HepG2 (cell line): ENCODE data around the gene PANX1. TPM values are rescaled to one million over a fixed set of nuclear protein-coding genes. Genes with fewer than 3 reads are reported as not detected.

Source experiments
- ATAC-seq: fragments of 200-7000 bp; cut with Tn5 transposase; 3 replicates; pipeline ENCODE4 v1.9.1; 2020; ENCODE audit warnings: mild to moderate bottlenecking, moderate library complexity
- BruUV-seq: library from RNA; stranded (reverse); fragments of 400-500 nt; replicated peaks from 2 replicates; lab custom pipeline; 2021; lab: Mats Ljungman, UMichigan
- CTCF ChIA-PET: fragments of 300-600 bp; formaldehyde crosslinking; extraction: SDS; loops from one replicate; lab custom pipeline; 2021; ENCODE audit warnings: low total read pairs, inconsistent platforms, low intra/inter-chr PET ratio; lab: Yijun Ruan, JAX
- POLR2A ChIA-PET: fragments of 350-600 bp; sonication (Branson Sonifier 250); formaldehyde crosslinking; loops from one replicate; lab custom pipeline; 2020; ENCODE audit warnings: antibody characterized with exemption, inconsistent platforms; lab: Yijun Ruan, JAX
- DNase-seq: peaks from one replicate; pipeline ENCODE4 v3.0.0-alpha.2; 2015; ENCODE audit warnings: low spot score
- FAIRE-seq: peaks from 3 replicates; lab custom pipeline; 2011; peaks lifted over from hg19 to GRCh38; lab: Jason Lieb, UNC
- H2AFZ ChIP-seq: one replicate; pipeline ENCODE4 v1.6.1; 2011; ENCODE audit warnings: low read length, inconsistent platforms
- H3K27ac ChIP-seq: fragments of 300-600 bp; 3 replicates; pipeline ENCODE4 v1.8.0; 2011; ENCODE audit warnings: mixed run types, mild to moderate bottlenecking, mixed read lengths, low read length, inconsistent platforms; ENCODE audit not compliant: insufficient read depth; ENCODE audit errors: extremely low read length
- H3K27me3 ChIP-seq, 2 experiments: fragments of 200-600 bp in 1 of 2; 2 replicates in 1 of 2; 3 replicates in 1 of 2; pipeline versions ENCODE4 v1.6.0 to v1.8.0; 2011; ENCODE audit warnings: low read length in 2 of 2, mild to moderate bottlenecking in 2 of 2, moderate library complexity in 2 of 2, inconsistent platforms in 1 of 2; ENCODE audit not compliant: insufficient read depth in 2 of 2, control insufficient read depth in 1 of 2
- H3K36me3 ChIP-seq, 2 experiments: fragments of 200-600 bp in 1 of 2; replicated peaks in 1 of 2; 2 replicates in 1 of 2; 3 replicates in 1 of 2; pipeline versions ENCODE4 v1.5.1 to v1.8.0; 2011; ENCODE audit warnings: low read length in 2 of 2, inconsistent platforms in 1 of 2; ENCODE audit not compliant: insufficient read depth in 2 of 2, control insufficient read depth in 1 of 2
- H3K4me1 ChIP-seq: 2 replicates; pipeline ENCODE4 v1.5.1; 2012; ENCODE audit warnings: low read length, inconsistent platforms; ENCODE audit not compliant: insufficient read depth
- H3K4me2 ChIP-seq: 2 replicates; pipeline ENCODE4 v1.6.0; 2011; ENCODE audit warnings: low read depth, low read length, inconsistent platforms
- H3K4me3 ChIP-seq, 3 experiments: fragments of 200-600 bp in 1 of 3; sonication (generic), shearing (Covaris generic) in 1 of 3; replicated peaks in 1 of 3; 2 replicates each; pipeline ENCODE4 v1.5.1; 2011 to 2016; ENCODE audit warnings: low read length in 3 of 3, inconsistent platforms in 2 of 3, low read depth in 2 of 3, mild to moderate bottlenecking in 2 of 3, control low read depth in 1 of 3, mixed read lengths in 1 of 3; ENCODE audit not compliant: insufficient read depth in 1 of 3
- H3K79me2 ChIP-seq: one replicate; pipeline ENCODE4 v1.6.1; 2011; ENCODE audit warnings: low read length, inconsistent platforms; ENCODE audit not compliant: insufficient read depth
- H3K9ac ChIP-seq: 2 replicates; pipeline ENCODE4 v1.6.0; 2011; ENCODE audit warnings: mild to moderate bottlenecking, low read depth, low read length, inconsistent platforms; ENCODE audit not compliant: insufficient read depth
- H3K9me3 ChIP-seq: 2 replicates; pipeline ENCODE4 v1.5.1; 2012; ENCODE audit warnings: mild to moderate bottlenecking, low read length
- H4K20me1 ChIP-seq: 2 replicates; pipeline ENCODE4 v1.6.0; 2011; ENCODE audit warnings: inconsistent platforms, mild to moderate bottlenecking, low read length, moderate library complexity; ENCODE audit not compliant: insufficient read depth
- CCAR2 ChIP-seq: fragments of 200-400 bp; formaldehyde crosslinking; optimal IDR thresholded peaks from 2 replicates; pipeline ENCODE3; 2018; ENCODE audit warnings: low read depth, mild to moderate bottlenecking, low read length, moderate library complexity
- FOXK1 ChIP-seq: sonication (generic); formaldehyde crosslinking; IDR thresholded peaks from 2 replicates; pipeline ENCODE4 v1.4.0; 2020; ENCODE audit warnings: low read depth, missing genetic modification reagents, borderline replicate concordance
- GPN1 ChIP-seq: sonication (generic); formaldehyde crosslinking; IDR thresholded peaks from 2 replicates; pipeline ENCODE4 v1.5.1; 2020; ENCODE audit warnings: missing genetic modification reagents, borderline replicate concordance
- KLF12 ChIP-seq: sonication (generic); formaldehyde crosslinking; IDR thresholded peaks from 2 replicates; pipeline ENCODE4 v1.4.0; 2020; ENCODE audit warnings: missing genetic modification reagents, borderline replicate concordance
- MTERF4 ChIP-seq: sonication (generic); formaldehyde crosslinking; IDR thresholded peaks from 2 replicates; pipeline ENCODE4 v1.8.0; 2023; ENCODE audit warnings: mild to moderate bottlenecking, missing genetic modification reagents
- NR2F6 ChIP-seq, 2 experiments: IDR thresholded peaks; 2 replicates each; pipeline ENCODE4 v1.6.1; 2016; ENCODE audit warnings: antibody characterized with exemption in 1 of 2, mild to moderate bottlenecking in 1 of 2
- YEATS2 ChIP-seq: sonication (generic); formaldehyde crosslinking; IDR thresholded peaks from 2 replicates; pipeline ENCODE4 v1.4.0; 2020; ENCODE audit warnings: missing genetic modification reagents, borderline replicate concordance
- ZNF567 ChIP-seq: sonication (generic); formaldehyde crosslinking; IDR thresholded peaks from 2 replicates; pipeline ENCODE4 v1.8.1; 2023; ENCODE audit warnings: mild to moderate bottlenecking, missing genetic modification reagents, borderline replicate concordance
- WGBS: methylation state at CpG from one replicate; pipeline ENCODE4 v1.1.6; 2017; ENCODE audit warnings: low lambda C conversion rate; 5-methylcytosine and 5-hydroxymethylcytosine counted together
- in situ Hi-C: cut with HindIII; loops from 2 replicates; pipeline ENCODE4 v1.10.0; 2017; ENCODE audit warnings: low pct_unique_long_range_greater_than_20kb; ENCODE audit not compliant: extremely low pct_ligation_motif_present
- intact Hi-C: fragments of 100-400 bp; cut with micrococcal nuclease; formaldehyde crosslinking; loops from one replicate; pipeline ENCODE4 v1.10.0; 2022; ENCODE audit not compliant: unreplicated experiment
- polyA plus RNA-seq, 8 experiments: library from polyadenylated mRNA; depleted of rRNA in 3 of 8; stranded (reverse) in 7 of 8; unstranded in 1 of 8; fragments of >200 nt; fragmentation: Illumina TruSeq in 4 of 8; extraction: Trizol in 4 of 8; gene quantifications; 2 replicates each; pipeline versions ENCODE4 v1.2.1 to v1.2.3, GENCODE V29; 2011 to 2016; ENCODE audit warnings: low read depth in 4 of 8, missing spikeins in 1 of 8, mixed read lengths in 1 of 8; ENCODE audit not compliant: insufficient read depth in 1 of 8
- total RNA-seq, 5 experiments: library from RNA; depleted of rRNA; stranded (reverse); fragments of >200 nt; fragmentation: Illumina TruSeq; extraction: Trizol; gene quantifications; 2 replicates each; pipeline ENCODE4 v1.2.3, GENCODE V29; 2016; ENCODE audit warnings: low read depth in 1 of 5
- TF ChIP-seq, protein P1 (sequence below): sonication (generic); formaldehyde crosslinking; IDR thresholded peaks from 2 replicates; pipeline ENCODE4 v1.8.1; 2022; ENCODE audit warnings: low read depth, mild to moderate bottlenecking, missing genetic modification reagents

PANX1 gene
- total and polyA plus RNA-seq, 2 of the 13 experiments (the other 11 are each of a cell fraction or from before 2014, with no cell fraction given), result 8.3 to 24.8 TPM

DNA sequence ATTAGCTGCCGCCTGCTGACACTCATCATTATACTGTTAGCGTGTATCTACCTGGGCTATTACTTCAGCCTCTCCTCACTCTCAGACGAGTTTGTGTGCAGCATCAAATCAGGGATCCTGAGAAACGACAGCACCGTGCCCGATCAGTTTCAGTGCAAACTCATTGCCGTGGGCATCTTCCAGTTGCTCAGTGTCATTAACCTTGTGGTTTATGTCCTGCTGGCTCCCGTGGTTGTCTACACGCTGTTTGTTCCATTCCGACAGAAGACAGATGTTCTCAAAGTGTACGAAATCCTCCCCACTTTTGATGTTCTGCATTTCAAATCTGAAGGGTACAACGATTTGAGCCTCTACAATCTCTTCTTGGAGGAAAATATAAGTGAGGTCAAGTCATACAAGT, 51.1 kb downstream of the PANX1 start:
- Histone ChIP-seq H3K4me2 (no peak overlapping the region), H3K79me2 (no peaks in the 10 kb centered on the region), H4K20me1 (peaks cover 2% of the 10 kb centered on the region; the same call in 1 of the 2 replicates), H3K9ac (no peak overlapping the region), H3K4me1 (peaks cover 8% of the 10 kb centered on the region; the same call in 1 of the 2 replicates), H3K27ac (no peak overlapping the region), H3K9me3 (no peaks in the 10 kb centered on the region), H3K4me3 (no peak overlapping the region), H3K36me3 (peaks cover 14 to 20% of the 10 kb centered on the region in 2 experiments; a peak in 4 of 5 replicates), H3K27me3 (no peaks in the 10 kb centered on the region), H2AFZ (no peak overlapping the region)
- POLR2A ChIA-PET, result no interaction called here
- no TSS peak for BruUV-seq
- FAIRE-seq (no peak), DNase-seq (no peak), ATAC-seq (no peak)
- intact Hi-C loops (loop anchor here (1.0 to 5.0 kb wide), 2 partner anchors 41 to 148 kb away; no protein-coding TSS in a partner anchor), in situ Hi-C loops (loop anchor here (10.0 to 25.0 kb wide), 2 partner anchors 233 to 325 kb away; partner anchors contain the start of gene GPR83)
- TF ChIP-seq NR2F6 (IDR thresholded peaks at IDR 0.05), result no peak
- TF ChIP-seq NR2F6 (CRISPR knock-in tag; IDR thresholded peaks at IDR 0.05), result no peak
- no peak for TF ChIP-seq CCAR2
- TF ChIP-seq KLF12 (CRISPR knock-in tag), result no peak
- TF ChIP-seq MTERF4, result no peak
- no peak for TF ChIP-seq ZNF567 (CRISPR knock-in tag)
- TF ChIP-seq GPN1 (CRISPR knock-in tag), result no peak
- TF ChIP-seq YEATS2 (CRISPR knock-in tag), result no peak
- no peak for TF ChIP-seq FOXK1 (CRISPR knock-in tag)
- TF ChIP-seq, protein P1, sequence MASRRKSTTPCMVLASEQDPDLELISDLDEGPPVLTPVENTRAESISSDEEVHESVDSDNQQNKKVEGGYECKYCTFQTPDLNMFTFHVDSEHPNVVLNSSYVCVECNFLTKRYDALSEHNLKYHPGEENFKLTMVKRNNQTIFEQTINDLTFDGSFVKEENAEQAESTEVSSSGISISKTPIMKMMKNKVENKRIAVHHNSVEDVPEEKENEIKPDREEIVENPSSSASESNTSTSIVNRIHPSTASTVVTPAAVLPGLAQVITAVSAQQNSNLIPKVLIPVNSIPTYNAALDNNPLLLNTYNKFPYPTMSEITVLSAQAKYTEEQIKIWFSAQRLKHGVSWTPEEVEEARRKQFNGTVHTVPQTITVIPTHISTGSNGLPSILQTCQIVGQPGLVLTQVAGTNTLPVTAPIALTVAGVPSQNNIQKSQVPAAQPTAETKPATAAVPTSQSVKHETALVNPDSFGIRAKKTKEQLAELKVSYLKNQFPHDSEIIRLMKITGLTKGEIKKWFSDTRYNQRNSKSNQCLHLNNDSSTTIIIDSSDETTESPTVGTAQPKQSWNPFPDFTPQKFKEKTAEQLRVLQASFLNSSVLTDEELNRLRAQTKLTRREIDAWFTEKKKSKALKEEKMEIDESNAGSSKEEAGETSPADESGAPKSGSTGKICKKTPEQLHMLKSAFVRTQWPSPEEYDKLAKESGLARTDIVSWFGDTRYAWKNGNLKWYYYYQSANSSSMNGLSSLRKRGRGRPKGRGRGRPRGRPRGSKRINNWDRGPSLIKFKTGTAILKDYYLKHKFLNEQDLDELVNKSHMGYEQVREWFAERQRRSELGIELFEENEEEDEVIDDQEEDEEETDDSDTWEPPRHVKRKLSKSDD (CRISPR knock-in tag), result no peak
- 96% methylated on average over 12 of the region's 12 CpGs for WGBS
- CTCF ChIA-PET, result no interaction called here
